ENCODE data around the gene SETD5.

Gene SETD5

DNA sequence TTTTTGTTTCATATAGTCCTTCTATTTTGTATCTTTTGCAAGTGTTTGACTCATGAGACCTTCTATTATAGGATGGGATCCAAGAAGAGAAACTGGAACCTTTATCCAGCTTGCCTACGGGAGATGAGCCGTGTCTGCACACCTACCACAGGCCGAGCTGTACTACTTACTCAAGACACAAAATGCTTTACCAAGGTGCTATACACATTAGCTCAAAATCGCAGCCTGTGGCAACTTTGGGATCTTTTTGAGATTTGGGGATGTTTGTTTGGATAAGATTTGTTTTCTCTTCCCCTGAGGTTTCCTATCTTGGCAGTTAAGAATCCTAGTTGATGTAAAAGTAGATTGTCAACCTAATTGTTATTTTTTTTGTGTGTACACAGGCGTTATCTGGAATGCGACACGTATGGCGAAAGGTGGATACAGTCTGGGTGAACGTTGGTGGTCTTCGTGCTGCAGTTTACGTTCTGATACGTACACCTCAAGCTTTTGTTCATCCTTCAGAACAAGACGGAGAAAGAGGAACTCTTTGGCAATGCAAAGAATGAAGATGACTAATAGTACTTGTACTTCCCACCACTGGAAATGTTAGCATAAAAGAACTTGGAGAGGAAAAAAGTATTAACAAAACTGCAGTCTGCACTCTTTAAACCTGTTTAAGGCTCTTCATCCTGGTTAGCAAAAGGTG is 13.1 kb upstream of the SETD5 start:
- Mint-ChIP-seq H3K4me1 (ENCODE audit: low read depth in 2 of 2) (peaks cover 0 to 38% of the 10 kb centered on the region in 2 donors), H3K36me3 (ENCODE audit: insufficient read depth) (peaks cover 82% of the 10 kb centered on the region), H3K27me3 (no peaks in the 10 kb centered on the region), H3K9me3 (no peaks in the 10 kb centered on the region), H3K27ac (peak overlapping the region in 1 of 2 donors; percentile 77), H3K4me3 (no peak overlapping the region)
- no peak for ATAC-seq (replicated peaks)
- no peak for DNase-seq

DNA sequence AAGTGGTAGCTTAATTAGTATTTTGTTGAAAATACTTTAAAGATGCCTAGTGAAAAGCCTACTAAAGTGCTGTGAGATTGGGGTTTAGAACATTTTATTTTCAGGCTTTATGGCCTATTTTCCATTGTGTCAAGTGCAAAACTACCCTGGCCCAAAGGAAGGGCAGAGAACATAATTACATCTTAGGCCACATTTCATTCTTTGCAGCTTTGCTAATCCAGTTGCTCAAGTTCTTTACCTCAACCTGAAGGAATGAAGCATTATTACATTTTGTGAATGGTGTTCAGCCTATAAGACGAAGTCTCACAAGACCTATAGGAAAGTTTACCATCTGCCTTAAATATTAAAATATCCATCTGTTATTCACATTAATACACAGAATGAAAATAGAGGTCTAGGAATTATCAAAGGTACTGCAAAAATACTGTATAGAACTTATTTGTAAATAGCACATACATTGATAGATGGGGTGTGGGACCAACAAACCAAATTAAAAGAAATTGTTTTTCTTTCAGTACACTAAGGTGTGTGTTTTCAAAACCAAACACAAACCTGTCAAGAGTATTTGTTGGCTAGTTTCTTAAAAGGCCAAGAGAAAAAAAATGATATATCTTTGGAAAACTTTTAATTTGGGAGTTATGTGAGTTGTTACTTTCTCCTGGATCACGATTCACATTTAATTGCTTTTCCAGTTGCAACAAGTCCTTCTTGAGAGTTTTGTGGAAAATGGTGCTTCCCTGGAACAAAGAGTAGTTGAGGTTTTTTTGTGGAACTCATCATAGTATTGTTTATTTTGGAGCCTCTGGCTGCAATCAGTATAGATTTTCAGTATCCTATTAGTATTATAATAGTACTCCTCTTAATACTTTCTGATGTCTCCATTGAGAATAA is 12.0 kb upstream of the SETD5 start:
- no peaks in the 10 kb centered on the region for H3K27me3 Mint-ChIP-seq
- H3K4me1 Mint-ChIP-seq (ENCODE audit: low read depth in 2 of 2): peaks cover 0 to 38% of the 10 kb centered on the region in 2 donors
- H3K36me3 Mint-ChIP-seq (ENCODE audit: insufficient read depth): peaks cover 90% of the 10 kb centered on the region
- no peak for DNase-seq
- peak overlapping the region in 1 of 2 donors; percentile 77 for H3K27ac Mint-ChIP-seq
- no peak overlapping the region for H3K4me3 Mint-ChIP-seq
- H3K9me3 Mint-ChIP-seq: no peaks in the 10 kb centered on the region
- ATAC-seq (replicated peaks): no peak

DNA sequence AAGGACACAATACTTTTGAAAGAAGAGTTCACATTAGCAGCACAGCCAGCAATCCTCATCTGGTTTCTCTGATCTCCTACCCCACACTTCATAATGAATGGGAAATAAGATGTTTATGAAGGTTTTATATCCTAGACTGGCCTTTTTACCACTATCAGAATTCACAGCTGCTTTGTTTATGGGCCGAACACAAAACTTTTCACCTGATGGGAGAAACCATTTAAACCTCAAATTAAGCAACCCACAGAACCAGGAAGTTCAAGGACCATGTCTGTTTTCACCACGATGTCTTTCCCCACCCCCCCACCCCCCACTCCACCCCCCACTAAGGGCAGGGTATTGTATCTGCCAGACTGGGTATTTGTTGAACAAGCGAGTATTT is 11.3 kb upstream of the SETD5 start:
- Mint-ChIP-seq H3K27ac (peak overlapping the region; percentile 2 to 77), H3K4me1 (ENCODE audit: low read depth in 2 of 2) (peaks cover 0 to 43% of the 10 kb centered on the region in 2 donors), H3K27me3 (no peaks in the 10 kb centered on the region), H3K4me3 (no peak overlapping the region), H3K9me3 (no peaks in the 10 kb centered on the region), H3K36me3 (ENCODE audit: insufficient read depth) (peaks cover 92% of the 10 kb centered on the region)
- ATAC-seq (replicated peaks): no peak
- no peak for DNase-seq

DNA sequence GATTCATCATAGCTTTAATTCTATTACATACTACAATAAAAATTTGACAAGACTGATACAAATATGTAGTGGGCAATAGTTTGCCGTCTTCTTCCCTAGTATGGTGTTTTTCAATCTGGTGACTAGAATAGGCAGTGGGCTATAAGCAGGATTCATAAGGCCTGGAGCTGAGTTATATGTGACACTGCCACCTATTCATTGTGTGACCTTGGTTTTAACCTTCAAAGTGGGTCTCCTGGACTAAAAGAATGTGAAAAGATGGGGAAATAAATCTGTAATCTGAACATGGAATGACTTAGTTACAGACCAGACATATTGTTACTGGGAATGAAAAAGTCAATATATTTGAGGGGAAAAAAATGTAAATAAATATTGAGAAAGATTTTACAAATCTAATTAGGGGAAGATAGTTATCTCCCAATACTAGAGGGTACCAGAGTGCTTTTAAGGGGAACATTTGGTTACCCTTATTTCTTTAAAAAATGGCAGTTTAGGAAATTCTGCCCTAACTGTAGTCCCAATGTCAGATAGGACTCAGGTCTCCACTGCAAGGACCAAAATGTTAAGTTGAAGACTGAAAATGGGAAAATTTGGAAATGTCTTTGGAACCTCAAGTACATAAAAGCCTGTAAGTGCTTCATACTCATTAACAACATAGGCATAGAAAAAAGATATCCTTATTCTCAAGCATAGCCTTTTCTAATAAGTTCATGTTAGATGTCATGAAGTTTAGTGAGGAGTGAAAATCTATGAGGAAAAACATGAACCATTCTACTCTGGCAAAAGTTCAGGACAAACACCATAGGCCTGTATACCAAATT is 10.7 kb upstream of the SETD5 start:
- ATAC-seq (replicated peaks) (no peak), DNase-seq (no peak)
- Mint-ChIP-seq H3K4me3 (no peak overlapping the region), H3K36me3 (ENCODE audit: insufficient read depth) (peaks cover 92% of the 10 kb centered on the region), H3K9me3 (no peaks in the 10 kb centered on the region), H3K4me1 (ENCODE audit: low read depth in 2 of 2) (peaks cover 4 to 45% of the 10 kb centered on the region in 2 donors), H3K27me3 (no peaks in the 10 kb centered on the region), H3K27ac (peak overlapping the region; percentile 2 to 77)

DNA sequence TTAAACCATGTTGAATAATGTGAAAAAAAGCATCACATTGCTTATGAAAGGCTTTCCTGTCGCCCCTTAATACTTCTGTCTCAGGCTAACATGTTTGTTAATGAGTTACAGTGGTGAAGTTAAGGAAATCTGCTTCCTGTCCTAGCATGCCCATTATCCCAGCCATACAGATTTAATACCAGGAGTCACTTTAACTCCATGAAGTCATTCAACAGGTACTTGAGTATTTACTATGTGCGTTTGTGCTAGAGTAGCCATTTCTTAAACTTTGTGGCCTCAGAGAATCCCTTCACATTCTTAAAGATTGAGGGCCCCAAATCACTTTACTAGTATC is 10.1 kb upstream of the SETD5 start:
- Mint-ChIP-seq H3K4me1 (ENCODE audit: low read depth in 2 of 2) (peaks cover 9 to 50% of the 10 kb centered on the region in 2 donors), H3K36me3 (ENCODE audit: insufficient read depth) (peaks cover 94% of the 10 kb centered on the region), H3K9me3 (no peaks in the 10 kb centered on the region), H3K27ac (peak overlapping the region in 1 of 2 donors; percentile 77), H3K4me3 (no peak overlapping the region), H3K27me3 (no peaks in the 10 kb centered on the region)
- DNase-seq (no peak), ATAC-seq (replicated peaks) (no peak)

DNA sequence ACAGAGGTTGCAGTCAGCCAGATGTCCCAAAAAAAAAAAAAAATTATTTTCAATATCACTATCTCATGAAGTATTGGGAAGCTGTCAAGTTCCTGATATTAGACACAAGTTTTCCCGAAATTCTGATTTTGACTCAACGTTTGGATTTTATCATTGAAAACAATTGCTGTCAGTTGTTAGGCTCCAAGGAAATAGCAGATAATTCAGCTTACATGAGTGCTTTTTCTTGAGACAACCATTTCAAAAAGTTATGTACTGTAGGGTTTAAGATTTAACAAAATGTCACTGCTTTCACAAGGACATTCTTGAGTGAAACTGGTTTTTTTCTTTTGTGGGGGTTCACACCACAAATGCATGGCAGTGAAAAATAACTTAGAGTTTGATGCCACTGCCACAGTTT is 9.3 kb upstream of the SETD5 start:
- Mint-ChIP-seq H3K4me1 (ENCODE audit: low read depth in 2 of 2) (peaks cover 12 to 51% of the 10 kb centered on the region in 2 donors), H3K27me3 (no peaks in the 10 kb centered on the region), H3K27ac (peak overlapping the region in 1 of 2 donors; percentile 5)

DNA sequence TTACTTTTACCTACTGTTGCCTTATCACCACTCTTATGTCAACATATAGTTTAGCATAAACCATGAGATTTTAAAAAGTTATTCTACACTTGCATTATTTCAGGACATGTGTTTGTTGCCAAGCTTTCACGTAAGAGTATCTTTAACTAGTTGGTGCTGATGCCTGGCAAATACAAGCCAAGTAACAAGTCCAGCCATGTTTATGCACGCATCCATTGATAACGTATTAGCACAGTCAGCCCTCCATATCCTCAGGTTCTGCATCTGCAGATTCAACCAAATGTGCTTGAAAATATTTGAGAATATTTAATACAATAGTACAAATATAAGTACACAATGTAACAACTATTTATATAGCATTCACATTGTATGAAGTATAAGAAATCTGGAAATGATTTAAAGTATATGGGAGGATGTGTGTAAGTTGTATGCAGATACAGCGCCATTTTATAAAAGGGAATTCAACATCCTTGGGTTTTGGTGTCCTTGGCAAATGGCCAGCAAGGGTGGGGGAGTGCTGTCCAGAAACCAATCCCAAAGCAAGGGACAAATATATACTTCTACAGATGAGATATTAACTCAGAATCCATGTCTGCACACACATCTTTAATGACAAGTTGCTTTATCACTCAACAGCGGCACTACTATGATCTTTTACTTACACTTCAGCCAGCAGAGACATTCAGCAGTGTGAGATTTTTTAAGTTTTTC is 8.7 kb upstream of the SETD5 start:
- peaks cover 95% of the 10 kb centered on the region for H3K36me3 Mint-ChIP-seq (ENCODE audit: insufficient read depth)
- H3K9me3 Mint-ChIP-seq: no peaks in the 10 kb centered on the region
- no peak overlapping the region for H3K27ac Mint-ChIP-seq
- DNase-seq: no peak
- H3K4me3 Mint-ChIP-seq: no peak overlapping the region
- no peaks in the 10 kb centered on the region for H3K27me3 Mint-ChIP-seq
- peaks cover 12 to 51% of the 10 kb centered on the region in 2 donors for H3K4me1 Mint-ChIP-seq (ENCODE audit: low read depth in 2 of 2)
- ATAC-seq (replicated peaks): no peak

More for the DNA sequence above, 9.3 kb upstream of the SETD5 start:
- DNase-seq (no peak), ATAC-seq (replicated peaks) (no peak)
- peaks cover 96% of the 10 kb centered on the region for H3K36me3 Mint-ChIP-seq (ENCODE audit: insufficient read depth)
- H3K4me3 Mint-ChIP-seq: no peak overlapping the region
- no peaks in the 10 kb centered on the region for H3K9me3 Mint-ChIP-seq

DNA sequence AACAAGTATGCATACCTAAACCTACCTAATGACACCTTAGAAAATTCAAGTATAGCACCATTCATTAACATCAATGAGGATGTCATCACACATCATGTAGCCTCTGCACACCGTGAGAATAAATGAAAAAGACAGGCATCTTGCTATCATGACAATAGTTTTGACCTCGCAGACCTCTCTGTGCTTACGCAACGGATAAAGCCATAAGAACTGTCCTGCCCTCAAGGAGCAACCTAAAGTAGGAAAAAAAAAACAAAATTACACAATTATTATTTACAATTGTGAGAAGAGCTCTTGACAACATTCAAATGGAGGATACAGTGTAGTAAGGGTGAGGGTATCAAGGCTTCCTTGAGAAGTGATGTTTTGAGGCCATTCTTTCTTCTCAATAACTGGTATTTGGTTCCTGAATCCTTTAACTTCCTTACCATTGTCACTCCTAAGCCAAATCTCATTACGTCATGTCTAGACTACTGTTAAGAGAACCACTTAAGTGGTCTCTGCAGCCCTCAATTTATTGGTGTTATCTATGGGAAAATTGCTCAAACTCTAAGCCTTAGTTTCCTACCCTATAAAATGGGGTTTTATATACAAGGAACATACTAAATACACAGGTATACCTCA is 7.0 kb upstream of the SETD5 start:
- H3K4me3 Mint-ChIP-seq: no peak overlapping the region
- no peak for ATAC-seq (replicated peaks)
- peaks cover 95% of the 10 kb centered on the region for H3K36me3 Mint-ChIP-seq (ENCODE audit: insufficient read depth)
- H3K4me1 Mint-ChIP-seq (ENCODE audit: low read depth in 2 of 2): peaks cover 22 to 55% of the 10 kb centered on the region in 2 donors
- no peaks in the 10 kb centered on the region for H3K9me3 Mint-ChIP-seq
- no peak overlapping the region for H3K27ac Mint-ChIP-seq
- H3K27me3 Mint-ChIP-seq: no peaks in the 10 kb centered on the region
- no peak for DNase-seq

DNA sequence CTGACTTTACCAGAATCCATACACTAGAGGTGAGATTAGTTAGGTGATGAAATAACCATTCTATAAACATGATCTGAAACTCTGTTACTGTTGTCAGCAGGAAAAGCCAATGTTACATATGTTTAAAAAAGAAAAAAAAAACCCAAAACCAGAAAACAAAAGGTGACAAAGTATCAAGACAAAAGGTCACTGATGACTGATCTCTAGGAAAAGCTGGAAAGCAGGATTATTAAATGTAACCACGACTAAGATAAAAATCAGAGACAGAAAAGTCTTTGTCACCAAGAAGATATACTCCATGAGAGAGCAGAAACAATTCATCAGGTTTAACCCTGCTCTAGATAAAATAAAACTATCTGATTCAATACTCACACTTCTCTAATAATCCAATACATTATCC is 5.4 kb upstream of the SETD5 start:
- H3K27me3 Mint-ChIP-seq: no peaks in the 10 kb centered on the region
- H3K4me3 Mint-ChIP-seq: no peak overlapping the region
- no peaks in the 10 kb centered on the region for H3K9me3 Mint-ChIP-seq
- H3K27ac Mint-ChIP-seq: peak overlapping the region; percentile 77 to 84
- no peak for DNase-seq
- ATAC-seq (replicated peaks): no peak
- H3K36me3 Mint-ChIP-seq (ENCODE audit: insufficient read depth): peaks cover 95% of the 10 kb centered on the region
- H3K4me1 Mint-ChIP-seq (ENCODE audit: low read depth in 2 of 2): peaks cover 30 to 47% of the 10 kb centered on the region in 2 donors

DNA sequence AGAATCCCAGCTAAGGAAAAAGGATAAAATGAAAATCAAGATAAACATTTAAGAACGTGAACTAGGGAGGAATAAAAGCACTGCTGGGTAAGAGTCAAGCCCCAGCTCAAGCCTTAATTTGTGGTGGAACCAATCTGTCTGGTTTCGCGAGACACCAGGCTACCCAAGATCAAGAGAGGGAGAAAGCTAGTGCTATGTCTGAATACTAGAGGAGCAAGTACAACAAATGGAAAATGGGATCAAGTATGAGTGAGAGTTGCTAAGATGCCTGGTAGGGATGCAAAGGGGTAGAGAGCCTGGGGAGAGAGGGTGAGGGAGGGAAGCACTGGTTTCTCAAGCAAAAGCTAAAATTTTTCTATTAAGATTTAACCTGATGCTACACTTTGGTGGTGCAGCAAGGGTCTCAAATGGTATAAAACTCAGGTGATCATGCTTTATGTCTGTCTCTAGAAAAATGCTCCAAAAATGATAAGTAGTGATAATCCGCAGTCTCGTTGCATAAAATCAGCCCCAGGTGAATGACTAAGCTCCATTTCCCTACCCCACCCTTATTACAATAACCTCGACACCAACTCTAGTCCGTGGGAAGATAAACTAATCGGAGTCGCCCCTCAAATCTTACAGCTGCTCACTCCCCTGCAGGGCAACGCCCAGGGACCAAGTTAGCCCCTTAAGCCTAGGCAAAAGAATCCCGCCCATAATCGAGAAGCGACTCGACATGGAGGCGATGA is 1.7 kb upstream of the SETD5 start:
- H3K36me3 Mint-ChIP-seq (ENCODE audit: insufficient read depth): peaks cover 81% of the 10 kb centered on the region
- H3K9me3 Mint-ChIP-seq: no peaks in the 10 kb centered on the region
- DNase-seq: peak in 1 of 3 experiments; percentile 6
- ATAC-seq (replicated peaks): no peak
- H3K27ac Mint-ChIP-seq: peak overlapping the region; percentile 97 to 99
- H3K27me3 Mint-ChIP-seq: no peaks in the 10 kb centered on the region
- peak overlapping the region; percentile 94 to 97 for H3K4me3 Mint-ChIP-seq
- H3K4me1 Mint-ChIP-seq (ENCODE audit: low read depth in 2 of 2): peaks cover 54 to 64% of the 10 kb centered on the region in 2 donors

DNA sequence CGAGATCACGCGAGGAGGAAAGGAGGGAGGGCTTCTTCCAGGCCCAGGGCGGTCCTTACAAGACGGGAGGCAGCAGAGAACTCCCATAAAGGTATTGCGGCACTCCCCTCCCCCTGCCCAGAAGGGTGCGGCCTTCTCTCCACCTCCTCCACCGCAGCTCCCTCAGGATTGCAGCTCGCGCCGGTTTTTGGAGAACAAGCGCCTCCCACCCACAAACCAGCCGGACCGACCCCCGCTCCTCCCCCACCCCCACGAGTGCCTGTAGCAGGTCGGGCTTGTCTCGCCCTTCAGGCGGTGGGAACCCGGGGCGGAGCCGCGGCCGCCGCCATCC is 1.1 kb upstream of the SETD5 start:
- no peaks in the 10 kb centered on the region for H3K27me3 Mint-ChIP-seq
- peaks cover 76% of the 10 kb centered on the region for H3K36me3 Mint-ChIP-seq (ENCODE audit: insufficient read depth)
- DNase-seq (peak in 1 of 3 experiments; percentile 72), ATAC-seq (replicated peaks) (peak; percentile 32)
- peak overlapping the region; percentile 97 to 99 for H3K27ac Mint-ChIP-seq
- H3K9me3 Mint-ChIP-seq: no peaks in the 10 kb centered on the region
- H3K4me1 Mint-ChIP-seq (ENCODE audit: low read depth in 2 of 2): peaks cover 58 to 65% of the 10 kb centered on the region in 2 donors
- peak overlapping the region; percentile 94 to 97 for H3K4me3 Mint-ChIP-seq

DNA sequence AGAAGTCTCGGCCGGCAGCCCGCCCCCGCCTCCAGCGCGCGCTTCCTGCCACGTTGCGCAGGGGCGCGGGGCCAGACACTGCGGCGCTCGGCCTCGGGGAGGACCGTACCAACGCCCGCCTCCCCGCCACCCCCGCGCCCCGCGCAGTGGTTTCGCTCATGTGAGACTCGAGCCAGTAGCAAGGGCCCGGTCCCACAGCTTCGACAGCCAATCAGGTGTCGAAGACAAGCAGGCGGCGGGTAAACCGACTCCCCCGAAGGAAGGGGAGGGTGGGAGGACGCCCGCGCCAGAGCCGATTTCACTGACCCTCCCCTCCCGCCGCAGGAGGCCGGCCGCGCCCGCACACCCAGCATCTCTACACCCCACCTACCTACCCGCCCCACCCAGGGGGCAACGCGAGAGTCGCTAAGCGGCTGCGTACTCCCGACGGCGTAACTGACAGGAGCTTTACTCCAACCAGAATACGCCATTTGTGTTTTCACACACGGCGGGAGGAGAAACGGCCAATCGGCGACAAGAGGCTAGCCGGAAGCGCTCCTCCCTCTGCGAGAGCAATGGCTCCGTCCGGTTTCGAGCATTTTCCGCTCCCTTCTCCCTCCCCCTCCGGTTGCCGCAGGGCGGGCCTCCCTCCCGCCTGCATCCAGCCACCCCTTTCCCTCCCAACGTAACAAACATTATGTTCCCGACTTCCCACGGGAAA is 633 bp upstream of the SETD5 start:
- Mint-ChIP-seq H3K4me1 (ENCODE audit: low read depth in 2 of 2) (peaks cover 55 to 64% of the 10 kb centered on the region in 2 donors), H3K36me3 (ENCODE audit: insufficient read depth) (peaks cover 71% of the 10 kb centered on the region), H3K27ac (peak overlapping the region; percentile 97 to 99), H3K27me3 (no peaks in the 10 kb centered on the region), H3K4me3 (peak overlapping the region; percentile 94 to 97), H3K9me3 (no peaks in the 10 kb centered on the region)
- ATAC-seq (replicated peaks): peak; percentile 67
- peak; percentile 100 for DNase-seq
